Activated naive CD8-positive, alpha-beta T cell treated with anti-CD3 and anti-CD28 coated beads, Interleukin-2, amount 10 ng/mL, durations not matched to agents 7 days and 5 days (primary cell): ENCODE data around the gene FKBP1B. TPM values are rescaled to one million over a fixed set of nuclear protein-coding genes. Genes with fewer than 3 reads are reported as not detected.

Experiments used
- ATAC-seq: fragments of 150-1000 bp; cut with Tn5 transposase; one replicate; pipeline ENCODE4 v1.10.0; 2021; ENCODE audit warnings: low read depth, moderate library complexity
- POLR2A ChIA-PET: fragments of 350-600 bp; sonication (Branson Sonifier 250); formaldehyde crosslinking; loops from one replicate; lab custom pipeline; 2021; ENCODE audit warnings: antibody characterized with exemption; lab: Charles Lee
- DNase-seq: peaks from one replicate; pipeline ENCODE4 v3.0.0; 2021
- H3K27ac Mint-ChIP-seq: one replicate; pipeline ENCODE4 v1.8.0; 2022; ENCODE audit warnings: mild to moderate bottlenecking, mixed read lengths
- H3K27me3 Mint-ChIP-seq: one replicate; pipeline ENCODE4 v1.8.0; 2022; ENCODE audit warnings: mild to moderate bottlenecking, moderate library complexity, mixed read lengths
- H3K36me3 Mint-ChIP-seq: one replicate; pipeline ENCODE4 v1.8.0; 2021; ENCODE audit warnings: mild to moderate bottlenecking, mixed read lengths
- H3K4me1 Mint-ChIP-seq: one replicate; pipeline ENCODE4 v1.8.0; 2021; ENCODE audit warnings: mixed read lengths
- H3K4me3 Mint-ChIP-seq: one replicate; pipeline ENCODE4 v1.8.0; 2022; ENCODE audit warnings: mild to moderate bottlenecking, moderate library complexity, mixed read lengths
- H3K9me3 Mint-ChIP-seq: one replicate; pipeline ENCODE4 v1.8.0; 2021; ENCODE audit warnings: mixed read lengths
- total RNA-seq, 2 experiments: library from RNA; stranded (reverse); gene quantifications; one replicate each; pipeline ENCODE4 v1.2.3, GENCODE V29; 2021

FKBP1B gene
- total RNA-seq, 2 experiments from 2014 or later: 4.0 to 4.3 TPM

GRCh38 chr2:24016853-24017703 is 32.5 kb upstream of the FKBP1B start:
- POLR2A ChIA-PET: no interaction called here
- Mint-ChIP-seq H3K36me3 (no peaks in the 10 kb centered on the region), H3K27me3 (peaks cover 6% of the 10 kb centered on the region), H3K9me3 (no peaks in the 10 kb centered on the region), H3K4me3 (no peak overlapping the region), H3K27ac (no peak overlapping the region), H3K4me1 (no peaks in the 10 kb centered on the region)
- no peak for ATAC-seq
- no peak for DNase-seq

- ATAC-seq (no peak), DNase-seq (no peak)
- Mint-ChIP-seq H3K27me3 (peaks cover 3% of the 10 kb centered on the region), H3K36me3 (no peaks in the 10 kb centered on the region), H3K9me3 (no peaks in the 10 kb centered on the region), H3K4me1 (no peaks in the 10 kb centered on the region), H3K4me3 (no peak overlapping the region), H3K27ac (no peak overlapping the region)
- POLR2A ChIA-PET: no interaction called here
Measured at GRCh38 chr2:24017711-24018110, 31.8 kb upstream of the FKBP1B start.

GRCh38 chr2:24018241-24018640 is 31.3 kb upstream of the FKBP1B start:
- H3K4me1 Mint-ChIP-seq: no peaks in the 10 kb centered on the region
- H3K36me3 Mint-ChIP-seq: no peaks in the 10 kb centered on the region
- POLR2A ChIA-PET: no interaction called here
- H3K4me3 Mint-ChIP-seq: no peak overlapping the region
- H3K27me3 Mint-ChIP-seq: peaks cover 3% of the 10 kb centered on the region
- DNase-seq: no peak
- no peak for ATAC-seq
- no peaks in the 10 kb centered on the region for H3K9me3 Mint-ChIP-seq
- H3K27ac Mint-ChIP-seq: no peak overlapping the region

GRCh38 chr2:24019729-24020128 is 29.8 kb upstream of the FKBP1B start:
- no peaks in the 10 kb centered on the region for H3K27me3 Mint-ChIP-seq
- H3K4me1 Mint-ChIP-seq: no peaks in the 10 kb centered on the region
- ATAC-seq: no peak
- peaks cover 1% of the 10 kb centered on the region for H3K36me3 Mint-ChIP-seq
- DNase-seq: no peak
- no peak overlapping the region for H3K27ac Mint-ChIP-seq
- POLR2A ChIA-PET: no interaction called here
- H3K4me3 Mint-ChIP-seq: no peak overlapping the region
- no peaks in the 10 kb centered on the region for H3K9me3 Mint-ChIP-seq

- Mint-ChIP-seq H3K36me3 (peaks cover 1% of the 10 kb centered on the region), H3K27ac (no peak overlapping the region), H3K4me3 (no peak overlapping the region), H3K9me3 (no peaks in the 10 kb centered on the region), H3K27me3 (no peaks in the 10 kb centered on the region), H3K4me1 (no peaks in the 10 kb centered on the region)
- POLR2A ChIA-PET: no interaction called here
- no peak for ATAC-seq
- DNase-seq: no peak
Measured at GRCh38 chr2:24020244-24020643, 29.3 kb upstream of the FKBP1B start.

GRCh38 chr2:24021122-24021998 is 28.2 kb upstream of the FKBP1B start:
- H3K27ac Mint-ChIP-seq: no peak overlapping the region
- POLR2A ChIA-PET: no interaction called here
- DNase-seq: no peak
- no peaks in the 10 kb centered on the region for H3K4me1 Mint-ChIP-seq
- H3K27me3 Mint-ChIP-seq: no peaks in the 10 kb centered on the region
- no peaks in the 10 kb centered on the region for H3K9me3 Mint-ChIP-seq
- H3K36me3 Mint-ChIP-seq: peaks cover 1% of the 10 kb centered on the region
- no peak overlapping the region for H3K4me3 Mint-ChIP-seq
- ATAC-seq: peak; percentile 62

GRCh38 chr2:24022324-24022974 is 27.1 kb upstream of the FKBP1B start:
- ATAC-seq (no peak), DNase-seq (no peak)
- Mint-ChIP-seq H3K36me3 (peaks cover 3% of the 10 kb centered on the region), H3K4me1 (no peaks in the 10 kb centered on the region), H3K27ac (no peak overlapping the region), H3K27me3 (no peaks in the 10 kb centered on the region), H3K9me3 (no peaks in the 10 kb centered on the region), H3K4me3 (no peak overlapping the region)
- POLR2A ChIA-PET: no interaction called here

- Mint-ChIP-seq H3K4me3 (no peak overlapping the region), H3K27me3 (no peaks in the 10 kb centered on the region), H3K36me3 (peaks cover 3% of the 10 kb centered on the region), H3K4me1 (no peaks in the 10 kb centered on the region), H3K9me3 (no peaks in the 10 kb centered on the region), H3K27ac (no peak overlapping the region)
- no peak for ATAC-seq
- no peak for DNase-seq
- POLR2A ChIA-PET: no interaction called here
Measured at GRCh38 chr2:24022975-24023575, 26.5 kb upstream of the FKBP1B start.

GRCh38 chr2:24024018-24024417 is 25.5 kb upstream of the FKBP1B start:
- peaks cover 3% of the 10 kb centered on the region for H3K36me3 Mint-ChIP-seq

GRCh38 chr2:24024996-24025663 is 24.4 kb upstream of the FKBP1B start:
- DNase-seq (no peak), ATAC-seq (no peak)
- POLR2A ChIA-PET: no interaction called here
- Mint-ChIP-seq H3K4me3 (no peak overlapping the region), H3K4me1 (no peaks in the 10 kb centered on the region), H3K27me3 (no peaks in the 10 kb centered on the region), H3K9me3 (no peaks in the 10 kb centered on the region), H3K36me3 (peaks cover 3% of the 10 kb centered on the region), H3K27ac (no peak overlapping the region)

More at GRCh38 chr2:24024018-24024417, 25.5 kb upstream of the FKBP1B start:
- H3K27ac Mint-ChIP-seq: peak overlapping the region; percentile 82
- no peaks in the 10 kb centered on the region for H3K4me1 Mint-ChIP-seq
- no peaks in the 10 kb centered on the region for H3K9me3 Mint-ChIP-seq
- H3K27me3 Mint-ChIP-seq: no peaks in the 10 kb centered on the region
- H3K4me3 Mint-ChIP-seq: no peak overlapping the region
- POLR2A ChIA-PET: no interaction called here
- DNase-seq (no peak), ATAC-seq (no peak)

GRCh38 chr2:24026233-24026632 is 23.3 kb upstream of the FKBP1B start:
- H3K36me3 Mint-ChIP-seq: peaks cover 8% of the 10 kb centered on the region
- POLR2A ChIA-PET: interaction anchor here (1.5 kb wide), 1 partner anchor 21 kb away, joined by 4 read pairs; no protein-coding TSS in a partner anchor
- peaks cover 3% of the 10 kb centered on the region for H3K4me1 Mint-ChIP-seq
- no peaks in the 10 kb centered on the region for H3K27me3 Mint-ChIP-seq
- no peaks in the 10 kb centered on the region for H3K9me3 Mint-ChIP-seq
- ATAC-seq (no peak), DNase-seq (no peak)
- H3K27ac Mint-ChIP-seq: no peak overlapping the region
- H3K4me3 Mint-ChIP-seq: no peak overlapping the region

GRCh38 chr2:24038786-24039499 is 10.6 kb upstream of the FKBP1B start:
- ATAC-seq (no peak), DNase-seq (no peak)
- H3K27ac Mint-ChIP-seq: no peak overlapping the region
- no peaks in the 10 kb centered on the region for H3K27me3 Mint-ChIP-seq
- no peaks in the 10 kb centered on the region for H3K9me3 Mint-ChIP-seq
- H3K4me1 Mint-ChIP-seq: peaks cover 1% of the 10 kb centered on the region
- H3K36me3 Mint-ChIP-seq: peaks cover 11% of the 10 kb centered on the region
- H3K4me3 Mint-ChIP-seq: no peak overlapping the region
- POLR2A ChIA-PET: no interaction called here
